DND-41 (cell line): ENCODE measurements around the gene PGM2L1.

Experiments used
- ATAC-seq: fragments of 200-7000 bp; cut with Tn5 transposase; 3 replicates; pipeline ENCODE4 v1.9.1; 2021; ENCODE audit warnings: low read depth; ENCODE audit not compliant: insufficient read depth
- DNase-seq: peaks from one replicate; pipeline ENCODE4 v3.0.0-alpha.2; 2020
- H2AFZ ChIP-seq: 2 replicates; pipeline ENCODE4 v1.6.0; 2012; ENCODE audit warnings: low read depth, low read length
- H3K27ac ChIP-seq: 2 replicates; pipeline ENCODE4 v1.5.1; 2012; ENCODE audit warnings: low read length, inconsistent platforms
- H3K27me3 ChIP-seq: fragments of 200-600 bp; sonication (generic); 2 replicates; pipeline ENCODE4 v1.6.0; 2012; ENCODE audit warnings: low read length, mild to moderate bottlenecking, inconsistent platforms; ENCODE audit not compliant: insufficient read depth, poor library complexity
- H3K36me3 ChIP-seq: 2 replicates; pipeline ENCODE4 v1.5.1; 2012; ENCODE audit warnings: low read length, inconsistent platforms; ENCODE audit not compliant: insufficient read depth
- H3K4me1 ChIP-seq: 2 replicates; pipeline ENCODE4 v1.5.1; 2012; ENCODE audit warnings: mild to moderate bottlenecking, low read length; ENCODE audit not compliant: insufficient read depth
- H3K4me2 ChIP-seq: 2 replicates; pipeline ENCODE4 v1.6.0; 2012; ENCODE audit warnings: mild to moderate bottlenecking, moderate library complexity, low read length, inconsistent platforms; ENCODE audit not compliant: insufficient read depth
- H3K4me3 ChIP-seq, 2 experiments: fragments of 200-600 bp in 1 of 2; shearing (Covaris generic) in 1 of 2; 2 replicates each; pipeline ENCODE4 v1.5.1; 2012 to 2016; ENCODE audit warnings: inconsistent platforms in 2 of 2, low read length in 2 of 2, mild to moderate bottlenecking in 2 of 2, low read depth in 1 of 2, moderate library complexity in 1 of 2
- H3K79me2 ChIP-seq: 2 replicates; pipeline ENCODE4 v1.6.0; 2012; ENCODE audit warnings: low read length, inconsistent platforms; ENCODE audit not compliant: insufficient read depth
- H3K9ac ChIP-seq: 2 replicates; pipeline ENCODE4 v1.6.0; 2012; ENCODE audit warnings: low read depth, mild to moderate bottlenecking, inconsistent platforms, low read length, moderate library complexity
- H3K9me3 ChIP-seq: 2 replicates; pipeline ENCODE4 v1.5.1; 2012; ENCODE audit warnings: low read length, moderate library complexity, mild to moderate bottlenecking, inconsistent platforms; ENCODE audit not compliant: insufficient read depth, severe bottlenecking
- H4K20me1 ChIP-seq: 2 replicates; pipeline ENCODE4 v1.6.0; 2012; ENCODE audit warnings: low read length; ENCODE audit not compliant: insufficient read depth
- CTCF ChIP-seq: IDR thresholded peaks from 2 replicates; pipeline ENCODE4 v1.5.1; 2012; ENCODE audit warnings: borderline replicate concordance, low read length, moderate library complexity, mild to moderate bottlenecking; ENCODE audit not compliant: poor library complexity, severe bottlenecking; ENCODE audit errors: extremely low read depth
- EZH2 ChIP-seq: IDR thresholded peaks from 3 replicates; pipeline ENCODE4 v1.6.1; 2012; ENCODE audit warnings: borderline replicate concordance, low read depth, mild to moderate bottlenecking, moderate library complexity, low read length, inconsistent platforms; ENCODE audit not compliant: severe bottlenecking

PGM2L1 gene

DNA sequence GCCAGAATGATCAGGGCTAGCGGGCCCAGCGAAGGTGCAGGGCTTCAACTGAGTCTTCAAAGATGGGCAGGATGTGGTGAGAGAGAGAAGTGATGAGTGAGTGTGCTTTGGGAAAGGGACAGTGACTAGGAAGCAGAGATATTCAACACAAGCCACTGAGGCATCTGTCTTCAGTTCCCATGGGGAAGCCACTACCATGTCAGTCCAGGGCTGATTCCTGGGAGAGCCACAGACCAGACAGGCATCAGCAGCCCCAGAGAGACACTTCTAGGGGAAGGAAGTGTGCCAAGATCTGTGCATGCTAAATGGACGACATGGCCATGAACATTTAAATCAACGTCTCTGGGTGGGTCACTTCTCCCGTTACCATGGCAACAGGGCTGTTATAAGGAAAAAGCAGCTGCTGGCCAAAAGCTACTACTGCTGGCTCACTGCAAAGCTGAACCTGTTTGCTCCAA lies 115.3 kb downstream of the PGM2L1 start:
- H3K27ac ChIP-seq: no peak overlapping the region
- no peaks in the 10 kb centered on the region for H3K27me3 ChIP-seq
- TF ChIP-seq EZH2 (no peak), CTCF (no peak)
- no peaks in the 10 kb centered on the region for H3K36me3 ChIP-seq
- DNase-seq (peak; percentile 23), ATAC-seq (peak; percentile 71)
- no peak overlapping the region for H2AFZ ChIP-seq
- H3K4me2 ChIP-seq: no peak overlapping the region
- H3K9me3 ChIP-seq: no peaks in the 10 kb centered on the region
- H3K4me3 ChIP-seq: no peak overlapping the region
- H3K4me1 ChIP-seq: no peaks in the 10 kb centered on the region
- no peaks in the 10 kb centered on the region for H4K20me1 ChIP-seq
- H3K79me2 ChIP-seq: no peaks in the 10 kb centered on the region
- H3K9ac ChIP-seq: no peak overlapping the region

DNA sequence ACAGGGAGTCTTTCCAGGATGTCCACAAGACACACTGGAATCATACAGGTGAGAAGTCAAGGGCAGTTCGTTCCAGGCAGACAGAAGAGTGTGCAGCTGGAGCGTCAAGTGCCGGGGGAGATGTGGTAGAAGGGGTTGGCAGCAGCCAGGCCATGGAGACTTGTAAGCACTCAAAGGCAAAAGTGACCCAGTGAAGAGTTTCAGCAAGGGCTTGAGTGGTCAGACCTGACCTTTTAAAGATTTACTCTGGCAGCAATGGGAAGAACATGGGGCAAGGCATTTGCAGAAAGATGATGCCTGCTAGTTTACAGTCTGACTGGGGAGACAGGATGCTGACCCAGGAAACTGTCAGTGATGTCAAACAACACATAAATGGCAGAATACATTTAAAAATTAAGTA lies 115.8 kb downstream of the PGM2L1 start:
- no peak overlapping the region for H2AFZ ChIP-seq
- H3K27ac ChIP-seq: no peak overlapping the region
- DNase-seq (no peak), ATAC-seq (no peak)
- H3K4me2 ChIP-seq: no peak overlapping the region
- H3K9ac ChIP-seq: no peak overlapping the region
- no peaks in the 10 kb centered on the region for H3K27me3 ChIP-seq
- no peak overlapping the region for H3K4me3 ChIP-seq
- H3K79me2 ChIP-seq: no peaks in the 10 kb centered on the region
- H4K20me1 ChIP-seq: no peaks in the 10 kb centered on the region
- H3K4me1 ChIP-seq: no peaks in the 10 kb centered on the region
- no peaks in the 10 kb centered on the region for H3K9me3 ChIP-seq
- TF ChIP-seq EZH2 (no peak), CTCF (no peak)
- no peaks in the 10 kb centered on the region for H3K36me3 ChIP-seq

DNA sequence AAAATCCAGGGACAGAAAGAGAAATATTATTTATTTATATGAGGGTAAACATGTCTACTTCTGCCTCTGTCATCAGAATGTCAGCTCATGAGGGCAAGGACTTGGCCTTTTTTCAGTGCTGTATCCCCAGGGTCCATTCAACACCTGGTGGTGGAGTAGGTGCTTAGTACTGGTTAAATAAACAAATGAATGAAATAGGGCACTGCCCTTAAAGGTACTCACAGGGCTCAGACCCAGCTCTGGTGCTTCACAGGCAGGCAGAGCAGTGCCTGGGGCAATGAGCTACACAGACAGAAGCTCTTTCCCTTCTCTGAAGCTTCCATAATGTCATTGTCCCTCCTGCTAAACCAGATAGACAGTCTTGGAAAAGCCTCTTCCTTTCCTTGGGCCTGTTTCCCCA lies 117.7 kb downstream of the PGM2L1 start:
- H3K4me1 ChIP-seq: no peaks in the 10 kb centered on the region
- no peaks in the 10 kb centered on the region for H3K36me3 ChIP-seq
- no peak for TF ChIP-seq CTCF
- no peak for TF ChIP-seq EZH2
- H4K20me1 ChIP-seq: no peaks in the 10 kb centered on the region
- H3K79me2 ChIP-seq: no peaks in the 10 kb centered on the region
- H3K9ac ChIP-seq: no peak overlapping the region
- no peak overlapping the region for H3K4me2 ChIP-seq
- H2AFZ ChIP-seq: no peak overlapping the region
- no peaks in the 10 kb centered on the region for H3K27me3 ChIP-seq
- DNase-seq (no peak), ATAC-seq (no peak)
- H3K27ac ChIP-seq: no peak overlapping the region
- no peaks in the 10 kb centered on the region for H3K9me3 ChIP-seq
- H3K4me3 ChIP-seq: no peak overlapping the region
